Activated CD8-positive, alpha-beta memory T cell treated with anti-CD3 and anti-CD28 coated beads, Interleukin-2, amount 10 ng/mL, durations not matched to agents 7 days and 5 days (primary cell): Measurements from ENCODE around the gene PTPN7. TPM values are rescaled to one million over a fixed set of nuclear protein-coding genes. Genes with fewer than 3 reads are reported as not detected.
"Not testable (repeated sequence)": the region's sequence is repeated elsewhere in the genome, so short reads cannot be mapped to it uniquely, and the experiment has no call there.

Source experiments
- ATAC-seq: fragments of 150-1000 bp; cut with Tn5 transposase; one replicate; pipeline ENCODE4 v1.10.0; 2021; ENCODE audit warnings: moderate library complexity
- CTCF ChIA-PET: fragments of 350-600 bp; sonication (Branson Sonifier 250); formaldehyde crosslinking; loops from one replicate; lab custom pipeline; 2021; ENCODE audit warnings: antibody characterized with exemption; lab: Charles Lee
- DNase-seq: peaks from one replicate; pipeline ENCODE4 v3.0.0-alpha.2; 2020
- H3K27ac Mint-ChIP-seq: one replicate; pipeline ENCODE4 v1.8.0; 2021; ENCODE audit warnings: mild to moderate bottlenecking, mixed read lengths
- H3K27me3 Mint-ChIP-seq: one replicate; pipeline ENCODE4 v1.8.0; 2021; ENCODE audit warnings: mixed read lengths
- H3K36me3 Mint-ChIP-seq: one replicate; pipeline ENCODE4 v1.8.0; 2021; ENCODE audit warnings: mild to moderate bottlenecking, mixed read lengths
- H3K4me1 Mint-ChIP-seq: one replicate; pipeline ENCODE4 v1.8.0; 2021; ENCODE audit warnings: mixed read lengths
- H3K4me3 Mint-ChIP-seq: one replicate; pipeline ENCODE4 v1.8.0; 2021; ENCODE audit warnings: mild to moderate bottlenecking, moderate library complexity, mixed read lengths
- H3K9me3 Mint-ChIP-seq: one replicate; pipeline ENCODE4 v1.8.0; 2022; ENCODE audit warnings: low read depth, mixed read lengths
- total RNA-seq, 2 experiments: library from RNA; stranded (reverse); gene quantifications; one replicate each; pipeline ENCODE4 v1.2.3, GENCODE V29; 2021

Gene PTPN7
- total RNA-seq, 2 experiments from 2014 or later: 228 to 410 TPM

DNA sequence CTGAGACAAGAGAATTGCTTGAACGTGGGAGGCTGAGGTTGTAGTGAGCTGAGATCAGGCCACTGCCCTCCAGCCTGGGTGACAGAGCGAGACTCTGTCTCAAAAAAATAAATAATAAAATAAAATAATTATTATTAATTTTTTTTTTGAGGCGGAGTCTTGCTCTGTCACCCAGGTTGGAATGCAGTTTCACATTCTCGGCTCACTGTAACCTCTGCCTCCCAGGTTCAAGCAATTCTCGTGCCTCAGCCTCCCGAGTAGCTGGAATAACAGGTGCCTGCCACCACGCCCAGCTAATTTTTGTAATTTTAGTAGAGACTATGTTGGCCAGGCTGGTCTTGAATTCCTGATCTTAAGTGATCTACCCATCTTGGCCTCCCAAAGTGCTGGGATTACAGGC is 48.8 kb downstream of the PTPN7 start:
- DNase-seq, H3K4me1 Mint-ChIP-seq, H3K27ac Mint-ChIP-seq, H3K9me3 Mint-ChIP-seq, H3K4me3 Mint-ChIP-seq, H3K36me3 Mint-ChIP-seq, H3K27me3 Mint-ChIP-seq, ATAC-seq, CTCF ChIA-PET: not testable (repeated sequence)

- Mint-ChIP-seq H3K4me3 (no peak overlapping the region), H3K4me1 (no peaks in the 10 kb centered on the region), H3K27me3 (no peaks in the 10 kb centered on the region), H3K9me3 (no peaks in the 10 kb centered on the region), H3K36me3 (no peaks in the 10 kb centered on the region), H3K27ac (no peak overlapping the region)
- CTCF ChIA-PET: no interaction called here
- DNase-seq: no peak
- ATAC-seq: no peak
Observed at GRCh38 chr1:202110977-202111376, 49.4 kb downstream of the PTPN7 start.

DNA sequence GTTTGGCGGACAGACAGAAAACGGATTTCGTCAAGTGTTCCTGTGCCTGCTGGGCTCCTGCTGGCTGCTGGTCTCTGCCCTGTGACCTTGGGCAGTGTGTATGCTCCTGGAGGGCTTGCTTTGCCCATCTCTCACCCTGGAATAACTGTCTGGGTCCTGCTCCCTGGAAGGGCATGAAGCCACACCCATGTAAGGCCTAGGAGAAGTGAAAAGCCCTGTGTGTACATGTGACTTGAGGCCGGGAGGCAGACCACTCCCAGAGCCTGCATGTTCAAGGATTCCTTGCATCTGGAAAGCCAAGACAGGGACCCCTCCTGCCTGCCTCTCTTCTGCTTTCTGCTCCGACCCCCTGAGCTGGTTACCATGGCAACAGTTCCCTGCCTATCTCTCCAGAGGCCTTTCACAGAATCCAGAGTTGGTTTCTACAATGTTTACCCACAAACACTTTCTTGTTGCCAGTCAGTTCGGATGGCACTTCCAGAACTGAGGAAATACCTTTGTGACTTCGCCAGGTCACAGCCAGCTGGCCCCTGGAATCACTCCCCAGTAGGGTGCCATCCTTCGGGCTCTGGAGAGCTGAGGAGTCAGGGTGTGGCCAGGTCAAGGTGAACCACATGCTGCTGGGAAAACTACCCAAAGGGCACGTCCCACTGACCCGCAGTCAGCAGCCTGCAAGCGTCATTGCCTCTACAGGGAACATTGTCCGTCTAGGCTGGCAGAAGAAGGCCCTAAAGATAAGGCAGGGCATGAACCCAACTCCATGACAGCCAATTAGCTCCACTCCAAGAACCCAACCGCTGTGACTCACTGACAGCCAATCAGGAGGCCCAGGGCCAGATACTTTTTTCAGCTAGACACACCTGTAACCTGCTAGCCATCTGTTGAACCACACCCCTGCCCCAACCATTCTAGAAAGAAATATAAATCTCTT is 52.3 kb downstream of the PTPN7 start:
- H3K4me1 Mint-ChIP-seq: no peaks in the 10 kb centered on the region
- CTCF ChIA-PET: interaction anchor here (0.5 to 1.5 kb wide), 3 partner anchors 9 to 27 kb away, joined by 3 to 5 read pairs (median 3); no protein-coding TSS in a partner anchor
- H3K36me3 Mint-ChIP-seq: no peaks in the 10 kb centered on the region
- ATAC-seq (no peak), DNase-seq (no peak)
- H3K27ac Mint-ChIP-seq: no peak overlapping the region
- no peaks in the 10 kb centered on the region for H3K9me3 Mint-ChIP-seq
- H3K27me3 Mint-ChIP-seq: no peaks in the 10 kb centered on the region
- no peak overlapping the region for H3K4me3 Mint-ChIP-seq

DNA sequence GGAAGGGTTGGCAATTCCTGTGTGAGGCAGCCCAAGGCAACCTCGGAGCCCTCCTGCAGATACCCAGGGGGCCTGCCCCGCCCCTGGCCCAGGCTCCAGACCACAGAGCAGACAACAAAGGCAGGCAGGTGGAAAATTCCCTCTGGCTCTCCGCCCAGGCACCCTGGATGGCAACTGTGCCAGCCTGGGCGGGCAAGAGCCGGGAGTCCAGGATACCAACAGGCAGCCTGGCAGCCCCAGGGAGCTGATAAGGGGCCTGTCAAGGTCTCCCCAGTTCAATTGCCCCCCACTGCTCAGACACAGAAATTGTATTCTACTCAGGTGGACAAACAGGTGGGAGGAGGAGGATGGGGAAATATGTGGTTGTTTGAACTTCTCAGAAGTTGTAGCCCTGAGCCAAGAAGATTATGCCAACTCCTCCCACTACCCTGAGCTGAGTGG is 53.1 kb downstream of the PTPN7 start:
- ATAC-seq (no peak), DNase-seq (no peak)
- CTCF ChIA-PET: no interaction called here
- Mint-ChIP-seq H3K4me3 (no peak overlapping the region), H3K4me1 (no peaks in the 10 kb centered on the region), H3K27ac (no peak overlapping the region), H3K27me3 (no peaks in the 10 kb centered on the region), H3K36me3 (no peaks in the 10 kb centered on the region), H3K9me3 (no peaks in the 10 kb centered on the region)

- CTCF ChIA-PET: no interaction called here
- H3K27ac Mint-ChIP-seq: no peak overlapping the region
- no peaks in the 10 kb centered on the region for H3K9me3 Mint-ChIP-seq
- ATAC-seq (no peak), DNase-seq (no peak)
- no peaks in the 10 kb centered on the region for H3K27me3 Mint-ChIP-seq
- no peaks in the 10 kb centered on the region for H3K36me3 Mint-ChIP-seq
- H3K4me1 Mint-ChIP-seq: no peaks in the 10 kb centered on the region
- no peak overlapping the region for H3K4me3 Mint-ChIP-seq
Observed at GRCh38 chr1:202106340-202107254, 53.8 kb downstream of the PTPN7 start.

- Mint-ChIP-seq H3K27me3 (no peaks in the 10 kb centered on the region), H3K36me3 (no peaks in the 10 kb centered on the region), H3K4me1 (no peaks in the 10 kb centered on the region), H3K4me3 (no peak overlapping the region), H3K9me3 (no peaks in the 10 kb centered on the region), H3K27ac (no peak overlapping the region)
- ATAC-seq: no peak
- CTCF ChIA-PET: no interaction called here
- no peak for DNase-seq
Observed at GRCh38 chr1:202105571-202106339, 54.6 kb downstream of the PTPN7 start.

DNA sequence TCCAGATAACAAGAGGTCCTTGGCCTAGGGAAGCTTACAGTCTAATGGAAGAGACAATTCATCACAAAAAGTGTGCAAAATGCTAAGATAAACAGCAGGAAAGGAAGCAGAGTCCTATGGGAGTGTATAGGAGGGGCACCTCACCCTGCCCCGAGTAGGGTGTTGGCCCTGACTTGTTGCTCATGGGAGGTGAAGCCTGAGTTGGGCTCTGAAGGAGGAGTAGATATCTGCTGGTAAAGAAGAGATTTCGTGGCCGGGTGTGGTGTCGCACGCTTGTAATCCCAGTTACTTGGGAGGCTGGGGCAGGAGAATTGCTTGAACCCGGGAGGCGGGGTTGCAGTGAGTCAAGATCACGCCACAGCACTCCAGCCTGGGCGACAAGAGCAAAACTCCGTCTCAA is 56.3 kb downstream of the PTPN7 start:
- no peaks in the 10 kb centered on the region for H3K36me3 Mint-ChIP-seq
- no peak overlapping the region for H3K27ac Mint-ChIP-seq
- no peak overlapping the region for H3K4me3 Mint-ChIP-seq
- H3K27me3 Mint-ChIP-seq: no peaks in the 10 kb centered on the region
- no peaks in the 10 kb centered on the region for H3K4me1 Mint-ChIP-seq
- DNase-seq: no peak
- ATAC-seq: no peak
- no peaks in the 10 kb centered on the region for H3K9me3 Mint-ChIP-seq
- CTCF ChIA-PET: no interaction called here

DNA sequence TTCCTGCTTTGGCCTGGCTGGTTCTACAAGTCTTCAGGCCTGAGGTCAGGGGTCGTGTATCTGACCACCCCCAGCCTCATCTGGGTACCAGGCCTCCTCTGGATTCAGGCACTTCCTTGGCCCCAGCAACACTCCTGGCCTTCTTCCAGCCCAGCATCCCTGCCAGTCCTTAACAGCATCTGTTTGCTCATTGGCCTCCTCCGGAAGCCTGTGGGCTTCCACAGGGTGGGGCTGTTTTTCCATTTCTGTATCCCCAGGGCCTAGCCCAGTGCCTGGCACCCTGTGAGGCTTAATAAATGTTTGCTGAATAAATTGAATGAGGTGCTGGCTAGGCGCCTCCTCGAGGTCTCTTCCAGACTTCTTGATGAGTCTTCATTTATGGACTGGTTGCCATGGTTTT is 59.2 kb downstream of the PTPN7 start:
- no peak overlapping the region for H3K4me3 Mint-ChIP-seq
- no peaks in the 10 kb centered on the region for H3K4me1 Mint-ChIP-seq
- H3K27ac Mint-ChIP-seq: no peak overlapping the region
- H3K27me3 Mint-ChIP-seq: no peaks in the 10 kb centered on the region
- no peaks in the 10 kb centered on the region for H3K9me3 Mint-ChIP-seq
- DNase-seq (no peak), ATAC-seq (no peak)
- CTCF ChIA-PET: interaction anchor here (1.2 to 1.5 kb wide), 3 partner anchors 92 to 223 kb away, joined by 3 to 4 read pairs (median 3); no protein-coding TSS in a partner anchor
- H3K36me3 Mint-ChIP-seq: no peaks in the 10 kb centered on the region

Other genes starting within 250 kb of the PTPN7 start
- gene LMOD1, start 214.1 kb downstream of the PTPN7 start, total RNA-seq: not detected
- 10 to 100 TPM; 43.0 to 68.7 TPM for gene TIMM17A, start 205.1 kb downstream of the PTPN7 start, total RNA-seq
- gene RNPEP, start 178.0 kb downstream of the PTPN7 start, total RNA-seq: 10 to 100 TPM; 38.3 to 40.4 TPM
- gene ELF3, start 150.0 kb downstream of the PTPN7 start, total RNA-seq: under 1 TPM; 0.16 to 0.79 TPM
- not detected for gene GPR37L1, start 37.7 kb downstream of the PTPN7 start, total RNA-seq
- 10 to 100 TPM; 50.0 to 68.9 TPM for gene ARL8A, start 15.9 kb downstream of the PTPN7 start, total RNA-seq
- under 1 TPM in 1 of 2 experiments, not detected in 1; 0.26 TPM for gene LGR6, start 33.2 kb upstream of the PTPN7 start, total RNA-seq
- gene UBE2T, start 181.3 kb upstream of the PTPN7 start, total RNA-seq: 10 to 100 TPM; 77.3 to 86.0 TPM
- 10 to 100 TPM; 20.3 to 34.2 TPM for gene PPP1R12B, start 188.1 kb upstream of the PTPN7 start, total RNA-seq